ENCODE results near the gene STXBP6.

DNA sequence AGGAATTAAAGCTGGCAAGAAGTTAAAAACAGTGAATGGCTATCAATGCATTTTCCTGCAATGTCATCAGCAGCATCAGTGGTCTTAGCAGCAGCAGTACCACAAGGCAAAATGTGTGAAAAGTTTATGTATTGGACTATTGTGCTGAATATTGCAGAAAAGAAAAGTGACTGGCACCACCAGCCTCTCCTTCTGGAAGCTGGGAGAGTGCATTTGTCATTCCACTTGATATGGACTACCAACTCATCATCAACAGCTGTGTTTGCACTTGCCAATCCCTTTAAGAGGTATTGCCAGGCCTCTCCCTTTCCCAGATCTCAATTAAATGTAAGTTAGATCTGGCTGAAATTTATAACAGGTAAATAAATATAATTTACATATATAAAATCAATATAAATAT lies 265.0 kb downstream of the STXBP6 start:
- TF ChIP-seq POLR2A (IDR thresholded peaks at IDR 0.05), result no peak
- TF ChIP-seq, protein P1, sequence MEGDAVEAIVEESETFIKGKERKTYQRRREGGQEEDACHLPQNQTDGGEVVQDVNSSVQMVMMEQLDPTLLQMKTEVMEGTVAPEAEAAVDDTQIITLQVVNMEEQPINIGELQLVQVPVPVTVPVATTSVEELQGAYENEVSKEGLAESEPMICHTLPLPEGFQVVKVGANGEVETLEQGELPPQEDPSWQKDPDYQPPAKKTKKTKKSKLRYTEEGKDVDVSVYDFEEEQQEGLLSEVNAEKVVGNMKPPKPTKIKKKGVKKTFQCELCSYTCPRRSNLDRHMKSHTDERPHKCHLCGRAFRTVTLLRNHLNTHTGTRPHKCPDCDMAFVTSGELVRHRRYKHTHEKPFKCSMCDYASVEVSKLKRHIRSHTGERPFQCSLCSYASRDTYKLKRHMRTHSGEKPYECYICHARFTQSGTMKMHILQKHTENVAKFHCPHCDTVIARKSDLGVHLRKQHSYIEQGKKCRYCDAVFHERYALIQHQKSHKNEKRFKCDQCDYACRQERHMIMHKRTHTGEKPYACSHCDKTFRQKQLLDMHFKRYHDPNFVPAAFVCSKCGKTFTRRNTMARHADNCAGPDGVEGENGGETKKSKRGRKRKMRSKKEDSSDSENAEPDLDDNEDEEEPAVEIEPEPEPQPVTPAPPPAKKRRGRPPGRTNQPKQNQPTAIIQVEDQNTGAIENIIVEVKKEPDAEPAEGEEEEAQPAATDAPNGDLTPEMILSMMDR (IDR thresholded peaks at IDR 0.05), result no peak

All from suprapubic skin (tissue), 3 donors.